Activated CD4-positive, CD25-positive, alpha-beta regulatory T cell treated with anti-CD3 and anti-CD28 coated beads, Interleukin-2, amount 50 U/mL, for 24 hours (primary cell): ENCODE results near the gene VSTM2B.
"Not testable (repeated sequence)": the region's sequence is repeated elsewhere in the genome, so short reads cannot be mapped to it uniquely, and the experiment has no call there.

Experiments
- ATAC-seq, 2 donors: fragments of 150-1000 bp; cut with Tn5 transposase; one replicate each; pipeline ENCODE4 v1.10.0; 2021; ENCODE audit warnings: mild to moderate bottlenecking in 1 of 2, moderate library complexity in 1 of 2

VSTM2B gene

DNA sequence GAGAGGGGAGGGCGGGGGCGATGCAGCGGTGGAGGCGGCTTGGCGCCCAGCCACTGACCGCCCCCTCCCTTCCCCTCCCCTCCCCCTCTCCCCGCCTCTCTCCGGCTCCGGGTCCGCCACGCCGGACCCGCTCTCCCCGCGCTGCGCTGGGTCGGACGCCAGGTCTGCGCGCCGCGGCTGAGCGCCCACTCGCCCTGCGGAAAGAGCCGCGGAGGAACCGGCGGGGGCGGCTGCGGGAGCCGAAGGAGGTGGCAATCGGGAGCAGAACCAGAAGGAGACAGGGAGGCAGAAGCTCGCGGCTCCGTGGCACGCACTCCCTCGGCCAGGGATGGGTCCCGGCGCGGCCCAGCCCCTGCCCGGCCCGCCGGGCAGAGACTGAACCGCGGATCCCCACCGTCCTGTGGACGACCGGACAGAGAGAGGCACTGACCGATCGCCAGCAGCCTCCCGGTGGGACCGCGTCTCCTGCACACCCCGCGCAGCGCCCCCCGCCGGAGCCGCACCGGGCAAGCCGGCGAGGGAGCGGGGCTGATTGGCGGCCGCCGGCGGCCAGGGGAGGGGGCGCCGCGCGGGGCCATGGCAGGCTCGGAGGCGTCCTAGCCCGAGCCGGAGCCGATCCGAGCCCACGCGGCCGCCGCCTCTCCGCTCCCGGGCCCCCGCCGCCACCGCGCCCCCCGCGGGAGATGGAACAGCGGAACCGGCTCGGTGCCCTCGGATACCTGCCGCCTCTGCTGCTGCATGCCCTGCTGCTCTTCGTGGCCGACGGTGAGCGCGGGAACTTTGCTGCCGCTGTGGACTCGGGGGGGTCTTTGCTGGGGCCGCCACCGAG lies at the start of gene VSTM2B:
VSTM2B (plus strand) TSS at position 94 of the 829 bp plus-strand sequence; CDS start at position 684, 590 bp downstream.
- no peak for ATAC-seq

DNA sequence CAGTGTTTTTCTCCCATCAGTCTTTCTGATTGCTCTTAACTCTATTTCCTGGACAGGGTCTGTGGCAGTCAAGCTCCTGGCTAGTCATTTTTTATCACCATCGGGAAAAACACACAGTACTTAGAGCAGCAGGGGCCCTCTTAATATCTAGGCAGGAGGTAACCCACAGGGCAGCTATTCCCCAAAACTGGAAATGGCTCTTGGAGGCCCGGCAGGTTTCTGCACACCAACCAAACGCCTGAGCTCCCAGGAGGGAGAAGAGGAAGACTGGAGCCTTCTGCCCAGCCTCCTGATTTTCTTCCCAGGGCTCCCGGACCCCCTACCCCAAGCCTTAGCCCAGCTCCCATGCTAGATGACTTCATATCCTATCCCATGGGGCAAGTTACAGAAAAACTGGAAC lies 49.3 kb upstream of the VSTM2B start:
- ATAC-seq, result no peak

DNA sequence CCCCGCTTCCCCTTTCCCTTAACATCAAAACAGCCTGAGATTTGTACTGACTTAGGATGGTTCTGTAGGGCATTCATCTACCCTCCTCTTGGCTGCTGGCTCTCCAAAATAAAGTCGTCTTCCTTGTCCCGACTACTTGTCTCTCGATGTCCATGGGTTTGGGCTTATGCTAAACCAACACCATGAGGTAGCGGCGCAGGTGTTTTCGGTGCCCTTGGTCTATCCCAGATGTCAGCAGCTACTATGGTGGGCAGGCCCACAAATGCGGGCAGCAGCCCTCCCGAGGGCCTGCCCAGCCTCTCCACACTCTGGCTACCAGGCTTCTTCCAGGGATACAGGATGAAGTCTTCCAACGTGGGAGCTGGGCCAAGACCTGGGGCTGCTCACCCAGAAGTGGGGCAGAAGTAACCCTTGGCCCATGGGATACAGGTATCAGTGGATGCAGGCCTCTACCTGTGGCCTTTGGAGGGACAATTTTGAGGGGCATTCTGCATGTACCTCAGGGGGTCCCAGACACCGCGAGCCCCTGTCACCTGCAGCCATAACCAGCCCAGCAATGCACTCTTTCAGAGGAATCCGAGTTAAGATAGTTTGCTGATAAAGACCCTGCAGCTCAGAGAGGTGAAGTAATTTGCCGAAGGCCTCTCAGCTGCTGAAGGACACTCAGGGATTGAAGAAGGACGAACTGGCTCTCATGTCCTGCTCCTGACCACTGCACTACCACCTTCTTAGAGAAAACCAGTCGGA lies 47.8 kb upstream of the VSTM2B start:
- ATAC-seq, result no peak

DNA sequence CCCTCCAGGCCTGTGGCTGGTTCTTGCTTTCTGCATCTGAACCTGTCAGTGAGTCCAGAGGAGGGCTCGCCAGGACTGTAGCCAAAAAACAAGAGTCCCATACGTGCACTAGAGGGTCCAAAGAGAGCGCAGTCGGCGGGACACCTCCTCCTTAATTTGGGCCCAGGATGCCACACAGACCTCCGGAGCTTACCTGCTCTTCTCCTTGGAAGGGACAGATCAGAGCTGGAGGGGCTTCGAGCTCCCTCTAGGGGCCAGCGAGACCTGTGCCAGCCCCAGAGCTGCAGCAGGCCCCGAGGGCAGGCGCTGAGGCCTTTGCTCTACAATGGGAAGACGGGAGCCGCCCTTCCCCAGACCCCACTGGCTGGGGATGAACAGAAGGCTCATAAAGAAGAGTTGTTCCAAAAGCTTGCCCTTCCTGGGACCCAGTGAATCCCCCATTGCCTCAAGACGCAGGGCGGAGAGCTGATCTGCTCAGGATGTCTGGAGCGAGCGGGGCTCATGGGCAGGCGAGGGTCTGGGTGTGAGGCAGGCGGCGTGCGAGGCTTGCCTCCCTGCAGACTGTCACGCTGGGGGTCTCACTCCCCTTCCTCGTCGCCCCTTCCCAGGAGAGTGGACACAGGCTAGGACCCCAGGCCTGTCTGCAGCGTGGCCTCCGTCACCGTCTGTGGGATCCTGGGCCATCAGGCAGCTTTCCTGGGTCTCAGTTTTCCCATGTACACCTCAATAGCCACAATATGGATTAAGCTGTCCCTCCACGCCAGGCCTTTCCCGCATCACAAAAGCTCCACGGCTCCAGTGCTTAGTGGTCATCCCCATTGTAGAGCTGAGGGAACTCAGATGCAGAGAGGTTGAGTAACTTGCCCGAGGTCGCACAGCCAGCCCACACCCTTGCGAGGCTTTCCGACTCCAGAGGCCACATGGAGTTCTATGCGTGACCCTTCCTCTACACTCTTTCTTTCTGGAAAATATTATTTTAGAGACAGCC lies 46.9 kb upstream of the VSTM2B start:
- ATAC-seq, result no peak

DNA sequence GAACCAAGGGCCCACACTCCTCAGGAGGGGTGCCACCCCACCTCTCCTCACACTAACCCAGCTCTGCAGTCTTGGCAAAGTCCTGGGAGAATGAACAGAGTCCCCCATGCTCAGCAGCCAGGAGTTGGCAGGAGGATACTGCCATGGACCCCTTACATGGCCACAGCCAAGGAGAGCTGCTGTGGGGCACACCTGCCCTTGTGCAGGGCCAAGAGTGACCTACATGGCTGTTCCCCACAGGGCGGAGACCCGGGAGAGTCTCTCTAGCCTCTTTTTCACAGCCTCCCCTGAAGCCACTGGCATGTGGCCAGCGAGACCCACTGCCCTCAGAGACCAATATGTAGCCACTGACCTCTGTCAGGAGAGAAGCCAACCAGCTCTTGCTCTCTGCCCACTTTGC lies 45.9 kb upstream of the VSTM2B start:
- ATAC-seq, result no peak

DNA sequence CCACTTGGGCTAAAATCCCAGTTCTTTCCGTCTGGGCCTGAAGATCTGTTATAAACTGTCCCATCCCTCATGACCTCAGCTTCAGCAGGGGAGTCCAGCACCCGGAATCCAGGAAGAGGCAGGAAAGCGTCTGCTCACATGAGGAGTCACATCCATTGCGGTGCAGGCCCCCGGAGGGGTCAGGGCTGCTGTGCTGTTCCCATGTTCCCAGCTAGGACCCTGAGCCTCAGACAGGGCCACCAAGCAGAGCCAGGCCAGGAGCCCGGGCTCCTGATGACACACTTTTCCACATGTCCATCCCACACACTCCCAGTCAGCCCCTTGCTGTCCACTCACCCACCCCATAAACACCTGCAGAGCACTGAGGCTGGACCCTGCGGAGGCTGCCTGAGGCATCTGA lies 45.3 kb upstream of the VSTM2B start:
- ATAC-seq, result no peak

DNA sequence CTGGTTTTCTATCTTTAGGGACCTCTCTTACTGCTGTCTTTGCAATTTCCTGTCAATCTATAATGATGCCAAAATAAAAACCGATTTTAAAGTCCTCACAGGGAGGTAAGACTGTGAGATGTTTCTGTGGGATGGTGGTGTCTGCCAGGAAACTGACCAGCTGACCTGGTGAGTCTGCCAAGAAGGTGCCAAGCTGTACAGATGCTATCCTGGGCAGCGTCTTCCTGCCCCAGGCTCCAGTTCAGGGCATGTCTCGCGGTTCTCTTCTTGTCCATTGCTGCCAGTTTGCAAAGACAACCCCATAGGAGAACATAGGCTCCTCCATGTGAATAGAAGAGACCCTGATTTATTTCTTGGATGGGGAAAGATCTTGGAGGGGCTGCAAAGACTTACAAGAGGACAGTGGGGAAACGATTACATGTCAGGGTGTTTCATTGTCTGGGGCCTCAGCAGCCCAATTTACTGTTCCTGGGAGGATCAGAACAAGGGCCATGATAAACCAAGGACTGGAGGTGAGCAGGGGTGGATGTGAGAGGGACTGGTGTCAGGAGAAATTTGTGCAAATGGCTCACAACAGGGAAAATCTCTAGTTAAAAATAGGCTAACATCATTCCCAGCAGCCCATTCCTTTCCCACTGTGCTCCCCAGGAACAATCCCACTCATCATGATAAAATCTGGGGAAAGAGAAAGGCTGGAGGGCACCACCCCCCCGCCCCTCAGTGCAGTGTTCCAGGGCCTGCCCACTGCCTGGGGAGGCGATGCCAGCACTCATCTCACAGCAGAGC lies 42.7 kb upstream of the VSTM2B start:
- ATAC-seq, result no peak

DNA sequence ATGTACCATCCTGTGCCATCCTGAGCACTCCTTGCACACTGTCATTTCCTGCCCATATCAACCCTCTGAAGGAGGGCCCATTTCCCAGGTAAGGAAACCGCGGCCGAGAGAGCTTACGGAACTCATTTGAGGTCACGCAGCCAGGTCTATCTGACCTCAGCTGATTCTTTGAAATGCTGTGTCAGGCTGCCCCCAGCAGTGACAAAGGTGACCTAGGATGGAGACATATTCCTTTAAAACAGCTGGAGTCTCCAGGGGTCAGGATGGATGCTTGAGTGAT lies 42.2 kb upstream of the VSTM2B start:
- ATAC-seq, result no peak

DNA sequence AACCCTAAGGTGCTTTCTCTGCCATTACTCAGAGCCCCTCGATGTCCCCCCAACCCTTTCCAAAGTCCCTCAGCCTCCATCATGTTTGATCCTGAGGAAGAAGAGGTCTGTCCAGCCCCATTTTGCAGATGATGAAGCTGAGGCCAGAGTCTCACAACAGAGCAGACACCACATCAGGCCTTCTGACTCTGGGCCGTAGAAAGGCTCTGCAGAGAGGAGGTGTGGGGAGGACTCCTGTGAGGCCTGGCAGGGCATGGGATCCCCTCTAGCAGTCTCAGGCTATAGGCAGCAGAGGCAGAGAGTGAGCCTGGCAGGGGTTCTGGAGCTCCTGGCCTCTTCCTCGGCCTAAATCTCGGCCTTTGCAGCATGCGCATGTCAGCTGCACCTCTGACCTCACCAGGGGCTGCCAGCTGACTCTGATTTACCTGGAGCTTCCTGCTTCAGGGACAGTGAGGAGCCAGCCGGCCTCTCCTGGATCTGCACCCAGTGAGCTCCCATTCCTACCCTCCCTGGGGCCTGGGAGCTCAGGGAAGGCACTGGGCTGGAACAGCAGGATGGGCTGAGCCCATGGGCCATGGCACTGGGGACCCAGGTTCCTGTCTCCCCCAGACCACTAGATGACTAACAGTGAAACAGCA lies 41.7 kb upstream of the VSTM2B start:
- no peak for ATAC-seq

DNA sequence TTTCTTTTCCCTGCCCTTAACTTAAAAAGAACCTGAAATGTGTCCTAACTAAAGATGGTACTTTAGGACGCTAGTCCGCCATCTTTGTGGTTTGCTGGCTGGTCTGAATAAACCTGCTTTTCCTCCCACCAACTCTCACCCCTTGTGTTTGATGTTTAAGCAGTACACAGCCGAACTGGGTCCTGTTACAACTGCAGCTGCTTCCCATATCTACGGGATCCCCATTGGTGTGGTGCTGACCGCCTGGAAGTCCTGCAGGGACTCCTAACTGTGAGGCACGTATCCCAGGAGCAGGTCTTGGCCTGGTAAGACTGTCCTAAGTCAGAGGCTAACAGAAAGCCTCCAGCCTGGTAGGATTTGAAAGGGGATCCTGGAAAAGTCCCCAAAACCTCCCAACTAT lies 40.9 kb upstream of the VSTM2B start:
- no peak for ATAC-seq

DNA sequence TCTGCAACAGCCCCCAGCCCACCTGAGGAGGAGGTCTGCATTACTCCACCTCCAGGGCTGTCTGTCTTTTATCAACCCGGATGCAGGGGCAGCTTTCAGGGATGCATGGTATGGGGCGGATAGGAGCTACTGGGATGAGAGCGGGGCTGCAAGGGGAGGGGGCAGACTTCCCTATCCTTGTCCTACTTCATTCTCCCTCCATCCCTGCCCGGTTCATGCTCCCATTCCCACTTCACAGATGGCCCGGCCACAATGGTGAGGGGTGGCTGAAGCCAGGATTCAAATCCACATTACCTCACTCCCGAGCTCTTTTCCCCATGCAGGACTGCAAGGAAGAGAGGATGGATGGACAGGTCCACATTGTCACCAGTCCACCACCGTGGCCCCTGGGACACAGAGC lies 40.5 kb upstream of the VSTM2B start:
- no peak for ATAC-seq

DNA sequence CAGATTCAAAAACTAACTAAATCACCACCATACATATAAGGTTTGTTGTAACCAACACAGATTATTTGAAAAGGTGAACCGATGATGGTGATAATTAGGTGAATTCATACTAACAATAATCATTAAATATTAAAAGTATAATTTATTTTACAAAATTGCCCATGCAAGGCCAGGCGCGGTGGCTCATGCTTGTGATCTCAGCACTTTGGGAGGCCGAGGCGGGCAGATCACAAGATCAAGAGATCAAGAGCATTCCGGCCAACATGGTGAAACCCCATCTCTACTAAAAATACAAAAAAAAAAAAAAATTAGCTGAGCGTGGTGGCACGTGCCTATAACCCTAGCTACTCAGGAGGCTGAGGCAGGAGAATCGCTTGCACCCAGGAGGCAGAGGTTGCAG lies 38.8 kb upstream of the VSTM2B start:
- ATAC-seq, result not testable (repeated sequence)

DNA sequence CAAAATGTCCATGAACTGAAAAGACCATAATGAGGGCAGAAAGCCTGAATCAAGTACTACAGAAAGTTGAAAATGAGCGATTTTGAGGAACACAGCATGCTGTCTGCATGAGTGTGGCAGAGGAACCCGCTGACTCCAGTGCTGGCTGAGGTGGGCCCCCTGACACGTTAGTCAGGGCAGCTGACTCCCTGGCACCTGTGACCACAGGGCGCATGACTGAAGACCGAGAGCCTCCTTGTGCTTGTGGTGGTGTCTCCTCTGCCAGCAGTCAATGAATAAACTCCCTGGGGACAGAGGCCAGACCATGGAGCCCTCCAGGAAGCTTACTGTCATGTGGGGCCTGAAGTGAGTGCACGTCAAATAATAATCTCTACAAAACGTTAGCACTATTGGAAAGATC lies 38.4 kb upstream of the VSTM2B start:
- ATAC-seq, result no peak

DNA sequence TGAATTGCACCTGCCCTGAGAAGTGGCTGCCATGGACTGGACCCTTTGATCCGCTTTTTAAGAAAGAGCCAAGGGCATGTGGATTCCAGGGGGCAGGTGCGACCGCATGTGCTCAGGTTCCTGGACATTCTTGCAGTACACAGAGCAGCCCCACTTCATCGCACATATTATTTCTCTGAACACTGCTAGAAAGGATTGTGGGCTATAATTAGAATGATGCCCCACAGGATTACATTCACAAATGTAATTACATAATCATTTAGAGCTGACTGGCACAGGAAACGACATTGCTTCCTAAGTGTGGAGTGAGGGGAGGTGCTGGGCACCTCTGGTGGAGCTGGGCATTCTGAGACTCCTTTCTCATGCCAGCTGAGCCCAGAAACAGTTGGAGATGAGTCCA lies 37.5 kb upstream of the VSTM2B start:
- ATAC-seq, result no peak

DNA sequence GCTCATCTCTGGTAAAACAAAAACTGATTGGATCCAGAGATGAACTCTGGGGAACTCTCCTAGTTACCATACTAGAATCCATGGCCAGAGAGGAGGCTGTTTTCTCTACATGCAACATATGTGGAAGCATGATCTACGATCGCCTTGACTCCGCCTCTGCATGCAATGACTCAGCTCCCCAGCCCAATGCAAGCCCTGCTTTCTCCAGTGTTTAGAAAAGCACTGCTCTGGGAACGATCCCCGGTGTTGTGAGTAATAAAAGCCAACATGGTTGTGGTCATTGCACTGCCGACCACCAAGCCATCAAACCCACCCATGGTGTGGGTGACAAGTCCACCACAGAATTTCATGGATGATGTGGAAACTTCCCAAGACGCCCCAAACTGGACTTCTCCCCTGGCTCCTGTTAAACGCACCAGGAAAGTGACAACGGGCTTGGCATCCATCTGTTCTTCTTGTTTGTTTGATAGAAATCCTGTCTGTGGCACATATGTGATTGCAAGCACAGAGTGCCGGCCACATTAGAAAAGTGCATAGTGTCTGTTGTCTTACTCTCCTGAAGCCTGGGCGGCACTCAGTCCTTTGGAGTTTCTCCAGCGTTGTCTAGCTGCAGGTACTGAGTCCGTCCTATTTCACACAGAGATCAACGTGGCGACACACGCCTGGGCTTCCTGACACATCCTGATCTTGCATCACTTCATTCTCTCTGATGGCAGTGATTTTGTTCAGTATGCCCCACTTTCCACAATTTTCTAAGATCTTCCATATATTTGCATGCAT lies 36.4 kb upstream of the VSTM2B start:
- ATAC-seq, result no peak

DNA sequence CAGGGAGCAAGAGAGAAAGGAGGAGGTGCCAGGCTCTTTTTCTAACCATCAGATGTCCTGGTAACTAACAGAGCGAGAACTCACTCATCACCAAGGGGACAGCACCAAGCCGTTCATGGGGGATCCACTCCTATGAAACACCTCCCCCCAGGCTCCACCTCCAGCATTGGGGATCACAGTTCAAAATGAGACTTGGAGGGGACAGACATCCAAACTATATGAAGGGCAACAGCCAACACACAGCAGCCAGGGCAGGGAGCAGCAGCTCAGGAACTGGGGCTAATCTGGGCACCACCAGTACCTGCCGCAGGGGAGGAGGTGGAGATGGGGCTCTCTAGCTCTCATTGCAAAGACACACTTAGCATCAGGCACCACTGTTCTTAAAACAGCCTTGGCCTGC lies 34.3 kb upstream of the VSTM2B start:
- ATAC-seq, result no peak

DNA sequence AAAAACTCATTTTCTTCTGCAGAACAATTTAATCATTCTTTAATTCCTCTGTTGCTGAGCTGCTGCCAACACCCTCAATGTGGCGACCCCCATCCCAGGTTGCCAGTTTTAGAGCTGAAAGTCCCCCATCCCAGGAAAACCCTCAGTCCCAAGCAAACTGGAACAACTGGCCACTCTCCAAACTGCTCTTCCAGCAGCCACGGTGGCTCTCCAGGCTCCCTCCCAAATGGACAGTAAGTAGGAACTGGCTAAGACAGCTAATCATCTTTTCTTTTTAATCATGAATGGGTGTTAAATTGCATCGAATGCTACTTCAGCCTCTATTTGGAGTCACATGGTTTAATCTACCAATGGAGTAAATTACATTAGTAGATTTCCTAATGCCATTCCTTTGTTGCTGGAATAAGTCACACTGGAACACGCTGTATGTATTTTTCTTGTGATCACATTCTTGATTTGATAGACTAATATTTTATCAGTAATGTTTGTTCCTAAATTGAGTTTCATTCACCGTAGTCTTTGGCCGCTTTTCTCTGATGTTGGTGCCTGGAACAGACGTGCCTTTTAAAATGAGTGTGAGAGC lies 33.7 kb upstream of the VSTM2B start:
- ATAC-seq, result no peak

DNA sequence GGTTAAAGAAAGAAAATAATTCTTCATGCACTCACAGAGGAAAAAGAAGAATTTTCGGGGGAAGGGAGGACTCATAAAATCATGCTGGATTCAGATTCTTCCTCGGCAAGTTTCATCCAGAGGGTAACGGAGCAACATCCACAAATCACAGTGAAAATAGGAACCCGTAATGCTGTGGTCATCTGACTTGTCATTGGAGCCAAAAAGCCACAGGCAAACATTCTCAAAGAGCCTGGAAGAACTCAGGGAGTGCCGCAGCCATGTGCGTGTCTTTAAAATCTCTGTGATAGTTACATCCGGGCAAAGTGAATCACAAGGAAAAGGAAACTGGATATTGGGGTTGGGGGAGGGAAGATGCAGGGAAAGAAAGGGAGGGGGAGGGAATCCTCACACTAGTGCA lies 33.0 kb upstream of the VSTM2B start:
- no peak for ATAC-seq

DNA sequence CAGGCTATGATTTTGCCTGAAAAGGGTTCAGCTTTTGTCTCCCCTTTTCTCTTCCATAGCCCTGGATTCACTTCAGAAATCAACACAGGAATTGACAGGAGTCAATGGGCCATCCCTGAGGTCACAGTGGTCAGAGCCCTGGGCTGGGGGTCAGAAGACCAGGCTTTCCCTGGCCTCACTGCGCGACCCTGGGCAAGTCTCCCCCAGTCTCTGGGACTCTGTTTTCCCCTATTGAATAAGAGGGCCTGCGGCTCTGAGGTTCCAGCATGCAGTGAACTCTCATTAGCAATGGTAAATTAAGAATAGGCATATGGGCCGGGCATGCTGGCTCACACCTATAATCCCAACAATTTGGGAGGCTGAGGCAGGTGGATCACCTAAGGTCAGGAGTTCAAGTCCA lies 30.7 kb upstream of the VSTM2B start:
- no peak for ATAC-seq

DNA sequence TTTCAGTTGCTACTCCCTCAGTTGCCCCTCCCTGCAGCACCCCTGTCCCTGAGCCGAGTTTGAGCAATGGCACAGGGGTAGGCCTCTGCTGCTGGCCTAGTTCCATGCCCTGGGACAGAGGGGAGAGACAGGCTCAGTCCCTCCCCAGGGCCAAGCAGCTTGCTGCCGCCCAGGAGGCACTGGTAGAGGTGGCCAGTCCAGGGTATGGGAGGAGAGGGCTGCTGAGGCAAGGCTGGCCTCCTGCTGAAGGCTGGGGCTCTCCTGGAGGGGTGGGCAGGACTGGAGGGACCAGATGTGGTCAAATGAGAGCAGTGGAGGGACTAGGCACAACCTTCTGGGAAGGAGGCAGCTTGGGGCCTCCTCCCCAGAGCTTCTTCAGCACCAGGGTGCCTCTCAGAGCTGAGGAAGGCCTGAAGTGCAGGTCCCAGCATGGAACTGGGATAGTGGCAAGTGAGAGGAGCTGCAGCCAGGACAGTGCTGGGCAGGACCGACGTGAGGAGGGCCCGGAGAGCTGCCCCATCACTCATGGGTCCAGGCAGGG lies 29.8 kb upstream of the VSTM2B start:
- ATAC-seq, result no peak
